ENCODE data around the gene SELENON.

DNA sequence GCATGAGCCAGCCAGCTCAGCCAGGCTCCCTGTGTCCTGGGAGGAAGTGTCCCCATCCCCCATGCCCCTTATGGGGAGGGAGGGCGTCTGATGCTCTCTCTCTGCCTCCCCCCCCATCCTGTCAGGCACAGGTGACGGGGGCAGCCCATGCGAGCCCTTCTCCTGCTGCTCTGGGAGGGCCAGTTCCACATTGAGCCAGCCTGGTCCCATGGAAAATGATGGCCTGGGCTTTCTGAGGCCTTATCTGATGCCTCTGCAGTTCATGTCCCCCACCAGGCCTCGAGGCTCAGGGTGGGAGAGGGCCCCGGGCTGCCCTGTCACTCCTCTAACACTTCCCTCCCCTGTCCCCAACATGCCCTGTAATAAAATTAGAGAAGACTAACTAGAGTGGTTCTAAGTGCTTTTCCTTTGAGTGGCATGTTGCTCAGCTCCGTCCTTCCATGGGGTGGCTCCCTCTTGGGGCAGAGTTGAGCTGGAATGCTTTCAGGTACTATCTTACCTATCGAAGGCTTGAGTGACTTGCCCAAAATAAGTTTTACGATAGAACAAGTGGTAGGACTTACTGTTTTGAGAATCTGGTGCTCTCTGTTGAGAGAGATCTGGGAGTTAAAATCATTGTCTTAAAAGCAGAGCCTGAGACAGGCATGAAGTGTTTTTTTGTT is 18.0 kb downstream of the SELENON start:
- TF ChIP-seq, protein P1, sequence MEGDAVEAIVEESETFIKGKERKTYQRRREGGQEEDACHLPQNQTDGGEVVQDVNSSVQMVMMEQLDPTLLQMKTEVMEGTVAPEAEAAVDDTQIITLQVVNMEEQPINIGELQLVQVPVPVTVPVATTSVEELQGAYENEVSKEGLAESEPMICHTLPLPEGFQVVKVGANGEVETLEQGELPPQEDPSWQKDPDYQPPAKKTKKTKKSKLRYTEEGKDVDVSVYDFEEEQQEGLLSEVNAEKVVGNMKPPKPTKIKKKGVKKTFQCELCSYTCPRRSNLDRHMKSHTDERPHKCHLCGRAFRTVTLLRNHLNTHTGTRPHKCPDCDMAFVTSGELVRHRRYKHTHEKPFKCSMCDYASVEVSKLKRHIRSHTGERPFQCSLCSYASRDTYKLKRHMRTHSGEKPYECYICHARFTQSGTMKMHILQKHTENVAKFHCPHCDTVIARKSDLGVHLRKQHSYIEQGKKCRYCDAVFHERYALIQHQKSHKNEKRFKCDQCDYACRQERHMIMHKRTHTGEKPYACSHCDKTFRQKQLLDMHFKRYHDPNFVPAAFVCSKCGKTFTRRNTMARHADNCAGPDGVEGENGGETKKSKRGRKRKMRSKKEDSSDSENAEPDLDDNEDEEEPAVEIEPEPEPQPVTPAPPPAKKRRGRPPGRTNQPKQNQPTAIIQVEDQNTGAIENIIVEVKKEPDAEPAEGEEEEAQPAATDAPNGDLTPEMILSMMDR (IDR thresholded peaks at IDR 0.05; ENCODE audit: low read length) = peak; percentile 16; the same call in 1 of the 2 replicates
- TF ChIP-seq EZH2 (IDR thresholded peaks at IDR 0.05; ENCODE audit: borderline replicate concordance, low read length) = no peak

Data from OCI-LY1 (cell line).